B cell (primary cell): ENCODE results near the gene PRH2.

ENCODE experiments used
- CTCF ChIP-seq: fragments of 200-600 bp; IDR thresholded peaks from one replicate; pipeline ENCODE4 v1.8.0; 2022; ENCODE audit warnings: antibody characterized with exemption, mild to moderate bottlenecking
- EZH2 ChIP-seq: IDR thresholded peaks from 2 replicates; pipeline ENCODE4 v1.6.1; 2012; ENCODE audit warnings: borderline replicate concordance, low read depth, mild to moderate bottlenecking, moderate library complexity, low read length; ENCODE audit not compliant: insufficient read depth, poor library complexity, severe bottlenecking

DNA sequence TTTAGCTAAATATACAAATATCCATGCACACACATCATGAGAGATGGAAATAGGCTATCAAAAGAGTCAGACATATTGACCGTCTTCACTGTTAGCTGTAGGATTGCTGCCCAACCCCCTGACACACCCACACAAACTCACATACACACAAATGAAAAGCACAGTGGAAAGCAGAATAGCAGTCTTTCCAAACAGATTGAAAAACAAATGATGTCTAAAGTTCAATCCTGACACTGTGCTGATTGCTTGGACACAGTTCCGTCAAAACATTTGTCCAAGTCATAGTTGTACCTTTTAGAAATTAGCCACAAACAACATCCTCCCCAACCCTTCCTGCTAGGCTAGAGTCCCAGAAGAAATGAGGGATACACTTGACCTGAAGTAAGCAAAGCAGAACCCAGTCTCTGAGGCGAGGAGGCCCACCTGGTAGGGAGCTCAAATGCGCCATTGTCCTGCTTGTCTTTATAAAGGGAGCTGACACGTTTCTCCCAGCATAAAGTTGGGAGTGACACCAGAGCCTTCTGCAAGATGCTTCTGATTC, at the start of gene PRH2:
- TF ChIP-seq CTCF (no peak), EZH2 (no peak)
